A549 (cell line): ENCODE results near the gene GTF2H1. TPM values are rescaled to one million over a fixed set of nuclear protein-coding genes. Genes with fewer than 3 reads are reported as not detected.

Source experiments
- ATAC-seq, 2 experiments: fragments of 200-7000 bp in 1 of 2; fragments of >200 bp in 1 of 2; cut with Nextera tagmentation in 1 of 2; cut with Tn5 transposase in 1 of 2; 3 replicates each; pipeline versions ENCODE4 v1.8.0 to v1.9.1; 2018 to 2020; ENCODE audit warnings: mild to moderate bottlenecking in 1 of 2, moderate library complexity in 1 of 2
- CTCF ChIA-PET: fragments of 300-600 bp; sonication (Branson Sonifier 250); formaldehyde crosslinking; extraction: SDS; loops from one replicate; lab custom pipeline; 2021; ENCODE audit warnings: antibody characterized with exemption, inconsistent platforms; lab: Yijun Ruan, JAX
- POLR2A ChIA-PET: fragments of 350-600 bp; formaldehyde crosslinking; extraction: SDS; loops from one replicate; lab custom pipeline; 2021; ENCODE audit warnings: antibody characterized with exemption, inconsistent platforms; lab: Yijun Ruan, JAX
- DNase-seq, 2 experiments: peaks; one replicate each; pipeline versions ENCODE4 v3.0.0 to v3.0.0-alpha.2; 2011 to 2016; ENCODE audit warnings: low read depth in 1 of 2, low spot score in 1 of 2
- FAIRE-seq: peaks from 2 replicates; lab custom pipeline; 2011; peaks lifted over from hg19 to GRCh38; lab: Jason Lieb, UNC
- H3K27ac ChIP-seq, 2 experiments: fragments of >200 bp; sonication (Bioruptor Twin); formaldehyde crosslinking; 3 replicates each; pipeline ENCODE4 v1.5.1; 2016 to 2017
- H3K4me1 ChIP-seq: fragments of >200 bp; sonication (Bioruptor Twin); formaldehyde crosslinking; 3 replicates; pipeline ENCODE4 v1.6.1; 2016
- H3K4me2 ChIP-seq: fragments of >200 bp; sonication (Bioruptor Twin); formaldehyde crosslinking; 3 replicates; pipeline ENCODE4 v1.6.1; 2016
- H3K4me3 ChIP-seq: fragments of >200 bp; sonication (Bioruptor Twin); formaldehyde crosslinking; 3 replicates; pipeline ENCODE4 v1.5.1; 2016
- H3K9me3 ChIP-seq: fragments of >200 bp; sonication (Bioruptor Twin); formaldehyde crosslinking; 3 replicates; pipeline ENCODE4 v1.6.1; 2016
- BCL3 ChIP-seq: fragments of >200 bp; sonication (Bioruptor Twin); formaldehyde crosslinking; IDR thresholded peaks from 3 replicates; pipeline ENCODE4 v1.6.1; 2016
- CBX8 ChIP-seq: fragments of 200-600 bp; sonication (generic); IDR thresholded peaks from 2 replicates; pipeline ENCODE4 v1.6.1; 2016
- CEBPB ChIP-seq, 2 experiments: fragments of >200 bp in 1 of 2; sonication (Bioruptor Twin) in 1 of 2; formaldehyde crosslinking in 1 of 2; IDR thresholded peaks; 2 replicates each; pipeline ENCODE4 v1.6.1; 2012 to 2016
- E2F6 ChIP-seq: IDR thresholded peaks from 2 replicates; pipeline ENCODE4 v1.6.1; 2012; ENCODE audit warnings: low read depth, borderline replicate concordance
- EHMT2 ChIP-seq: fragments of 200-600 bp; sonication (generic); IDR thresholded peaks from 2 replicates; pipeline ENCODE4 v1.6.1; 2016; ENCODE audit warnings: antibody characterized with exemption, low read depth, mild to moderate bottlenecking, moderate library complexity
- EP300 ChIP-seq, 2 experiments: fragments of >200 bp; sonication (Bioruptor Twin); formaldehyde crosslinking; IDR thresholded peaks; 2 replicates in 1 of 2; 3 replicates in 1 of 2; pipeline ENCODE4 v1.6.1; 2016 to 2017
- ESRRA ChIP-seq: fragments of 150-350 bp; IDR thresholded peaks from 2 replicates; pipeline ENCODE4 v1.6.1; 2014; ENCODE audit warnings: mild to moderate bottlenecking, low read length, borderline replicate concordance
- FOSL2 ChIP-seq, 2 experiments: fragments of 450-650 bp in 1 of 2; fragments of >200 bp in 1 of 2; sonication (Bioruptor Twin) in 1 of 2; formaldehyde crosslinking; IDR thresholded peaks; 2 replicates each; pipeline versions ENCODE4 v1.5.0 to v1.6.1; 2016 to 2020; ENCODE audit warnings: mild to moderate bottlenecking in 1 of 2, moderate library complexity in 1 of 2
- GATA3 ChIP-seq: IDR thresholded peaks from 2 replicates; pipeline ENCODE4 v1.6.1; 2012; ENCODE audit warnings: borderline replicate concordance
- HDAC2 ChIP-seq: fragments of 200-600 bp; sonication (generic); IDR thresholded peaks from 2 replicates; pipeline ENCODE4 v1.6.1; 2016
- HOXA7 ChIP-seq: fragments of 250-450 bp; sonication (Bioruptor Pico); IDR thresholded peaks from 2 replicates; pipeline ENCODE4 v1.5.0; 2020; ENCODE audit warnings: mild to moderate bottlenecking, moderate library complexity
- HOXB5 ChIP-seq: fragments of 250-450 bp; sonication (Bioruptor Pico); IDR thresholded peaks from 2 replicates; pipeline ENCODE4 v1.5.0; 2020; ENCODE audit warnings: mild to moderate bottlenecking, moderate library complexity
- JUN ChIP-seq, 2 experiments: fragments of >200 bp; sonication (Bioruptor Twin); formaldehyde crosslinking; IDR thresholded peaks; 2 replicates in 1 of 2; 3 replicates in 1 of 2; pipeline ENCODE4 v1.6.1; 2016 to 2017
- JUNB ChIP-seq: fragments of >200 bp; sonication (Bioruptor Twin); formaldehyde crosslinking; IDR thresholded peaks from 2 replicates; pipeline ENCODE4 v1.6.1; 2016
- KDM1A ChIP-seq: fragments of 200-600 bp; sonication (generic); IDR thresholded peaks from 2 replicates; pipeline ENCODE4 v1.6.1; 2016; ENCODE audit warnings: low read depth, mild to moderate bottlenecking
- KDM5A ChIP-seq: fragments of 200-600 bp; sonication (generic); IDR thresholded peaks from 2 replicates; pipeline ENCODE4 v1.6.1; 2016; ENCODE audit warnings: antibody characterized with exemption, mild to moderate bottlenecking
- MAFK ChIP-seq: fragments of 450-650 bp; IDR thresholded peaks from 2 replicates; pipeline ENCODE4 v1.6.1; 2014; ENCODE audit not compliant: partially characterized antibody
- MAX ChIP-seq: IDR thresholded peaks from 2 replicates; pipeline ENCODE4 v1.6.1; 2012
- MAZ ChIP-seq: fragments of 150-350 bp; IDR thresholded peaks from 2 replicates; pipeline ENCODE4 v1.6.1; 2014; ENCODE audit warnings: antibody characterized with exemption, low read depth, low read length, borderline replicate concordance
- MYC ChIP-seq: IDR thresholded peaks from 2 replicates; pipeline ENCODE4 v1.6.1; 2012; ENCODE audit warnings: mild to moderate bottlenecking, inconsistent platforms, low read length, improper control_type of control experiment, borderline replicate concordance
- NPAS2 ChIP-seq: fragments of 250-450 bp; sonication (Bioruptor Pico); IDR thresholded peaks from 2 replicates; pipeline ENCODE4 v1.8.0; 2022; ENCODE audit warnings: mild to moderate bottlenecking, moderate library complexity, borderline replicate concordance
- POLR2AphosphoS2 ChIP-seq: conservative IDR thresholded peaks from 2 replicates; pipeline ENCODE4 v1.6.1; 2012; ENCODE audit warnings: low read length, improper control_type of control experiment, inconsistent platforms
- RAD21 ChIP-seq, 2 experiments: fragments of >200 bp in 1 of 2; sonication (Bioruptor Twin) in 1 of 2; formaldehyde crosslinking in 1 of 2; IDR thresholded peaks in 1 of 2; conservative IDR thresholded peaks in 1 of 2; 2 replicates in 1 of 2; 3 replicates in 1 of 2; pipeline ENCODE4 v1.6.1; 2012 to 2018; ENCODE audit warnings: inconsistent platforms in 1 of 2
- RCOR1 ChIP-seq: fragments of 150-350 bp; IDR thresholded peaks from 2 replicates; pipeline ENCODE4 v1.6.1; 2014; ENCODE audit warnings: antibody characterized with exemption, low read length, low read depth
- SMC3 ChIP-seq: fragments of >200 bp; sonication (Bioruptor Twin); formaldehyde crosslinking; IDR thresholded peaks from 3 replicates; pipeline ENCODE4 v1.6.1; 2018; ENCODE audit warnings: inconsistent platforms
- SREBF2 ChIP-seq: fragments of 450-650 bp; IDR thresholded peaks from 2 replicates; pipeline ENCODE4 v1.6.1; 2014; ENCODE audit warnings: mild to moderate bottlenecking, moderate library complexity
- USF2 ChIP-seq: fragments of 450-650 bp; IDR thresholded peaks from 2 replicates; pipeline ENCODE4 v1.6.1; 2014; ENCODE audit warnings: antibody characterized with exemption
- ZNF302 ChIP-seq: fragments of 250-450 bp; sonication (Bioruptor Pico); IDR thresholded peaks from 2 replicates; pipeline ENCODE4 v1.9.0; 2021; ENCODE audit warnings: inconsistent platforms, mild to moderate bottlenecking, moderate library complexity
- WGBS: methylation state at CpG from one replicate; pipeline ENCODE4 v1.1.6; 2017; ENCODE audit errors: missing lambda C conversion rate; 5-methylcytosine and 5-hydroxymethylcytosine counted together
- polyA plus RNA-seq, 4 experiments: library from polyadenylated mRNA; depleted of rRNA in 3 of 4; stranded (reverse); fragments of >200 nt; fragmentation: RNase III in 1 of 4; extraction: RNeasy Plus Mini Kit Qiagen cat#74134 plus additional on column Dnase treatment in 1 of 4; gene quantifications; 2 replicates in 3 of 4; 3 replicates in 1 of 4; pipeline ENCODE4 v1.2.3, GENCODE V29; 2011 to 2017

GTF2H1 gene
- polyA plus RNA-seq, 2 of the 4 experiments (the other 2 are of a cell fraction): 38.8 to 56.0 TPM

- no peak for ATAC-seq
- no peak for FAIRE-seq
- POLR2A ChIA-PET: no interaction called here
These were observed 56.8 kb downstream of the GTF2H1 start for GRCh38 chr11:18379201-18379600.

GRCh38 chr11:18383388-18384156 is 61.2 kb downstream of the GTF2H1 start:
- FAIRE-seq: peak; percentile 80
- WGBS: under 1% methylated on average over 8 of the region's 9 CpGs
- CTCF ChIA-PET: interaction anchor here (0.5 to 2.3 kb wide), 8 partner anchors 12 to 269 kb away, joined by 3 to 18 read pairs (median 3); partner anchors contain the start of gene LDHA

More at GRCh38 chr11:18379201-18379600, 56.8 kb downstream of the GTF2H1 start:
- H3K27ac ChIP-seq: peak overlapping the region in 1 of 2 experiments; percentile 68; a peak in 3 of 6 replicates
- CTCF ChIA-PET: no interaction called here
- DNase-seq: no peak
- H3K4me1 ChIP-seq: peaks cover 21% of the 10 kb centered on the region
- no peak overlapping the region for H3K4me2 ChIP-seq
- WGBS: 68% methylated on average over 2 of the region's 2 CpGs
- H3K9me3 ChIP-seq: no peaks in the 10 kb centered on the region
- no peak overlapping the region for H3K4me3 ChIP-seq
- TF ChIP-seq HDAC2 (no peak), BCL3 (no peak), ZNF302 (CRISPR knock-in tag) (no peak)
- TF ChIP-seq, all 56 proteins: peak for 0

GRCh38 chr11:18384157-18384641 is 61.8 kb downstream of the GTF2H1 start:
- TF ChIP-seq E2F6 (0 out of 2 replicates have a peak, but pooled peaks have one; percentile 11), KDM1A (no peak), CEBPB (IDR thresholded peaks at IDR 0.05) (peak; percentile 47 to 78), GATA3 (peak; percentile 54; the same call in 1 of the 2 replicates), JUN (IDR thresholded peaks at IDR 0.05) (peak; percentile 63 to 82; a peak in 3 of 5 replicates), USF2 (no peak), EHMT2 (no peak), NPAS2 (CRISPR knock-in tag) (no peak), EP300 (IDR thresholded peaks at IDR 0.05) (peak; percentile 24 to 71; a peak in 2 of 5 replicates), RAD21 (conservative IDR thresholded peaks at IDR 0.05 in 1 of 2, IDR thresholded peaks at IDR 0.05 in 1 of 2) (peak in 1 of 2 experiments; percentile 14; a peak in 3 of 5 replicates), SMC3 (peak; percentile 16; the same call in 2 of the 3 replicates), MAFK (peak; percentile 1)
- Histone ChIP-seq H3K27ac (peak overlapping the region; percentile 95 to 97), H3K4me1 (peaks cover 59% of the 10 kb centered on the region), H3K4me2 (peak overlapping the region; percentile 80), H3K9me3 (no peaks in the 10 kb centered on the region), H3K4me3 (no peak overlapping the region)
- FAIRE-seq (peak; percentile 77), ATAC-seq (peak; percentile 77 to 83), DNase-seq (peak; percentile 88 to 94)
- CTCF ChIA-PET: interaction anchor here (0.5 to 2.3 kb wide), 5 partner anchors 11 to 269 kb away, joined by 3 to 18 read pairs (median 3); partner anchors contain the start of gene LDHA
- POLR2A ChIA-PET: interaction anchor here (0.7 to 4.6 kb wide), 10 partner anchors 11 to 251 kb away, joined by 3 to 170 read pairs (median 4); partner anchors contain the start of genes HPS5, LDHA and TSG101
- 0% methylated on average over 3 of the region's 3 CpGs for WGBS

More at GRCh38 chr11:18383388-18384156, 61.2 kb downstream of the GTF2H1 start:
- peak; percentile 96 to 98 for DNase-seq
- H3K4me1 ChIP-seq: peaks cover 53% of the 10 kb centered on the region
- ATAC-seq: peak; percentile 91 to 93
- no peaks in the 10 kb centered on the region for H3K9me3 ChIP-seq
- POLR2A ChIA-PET: interaction anchor here (0.7 to 4.6 kb wide), 8 partner anchors 11 to 251 kb away, joined by 3 to 170 read pairs (median 4); partner anchors contain the start of genes HPS5 and LDHA
- H3K4me2 ChIP-seq: peak overlapping the region; percentile 80
- H3K27ac ChIP-seq: peak overlapping the region; percentile 95 to 97
- peak overlapping the region; percentile 27 for H3K4me3 ChIP-seq
- TF ChIP-seq EP300 (IDR thresholded peaks at IDR 0.05): peak in 1 of 2 experiments; percentile 33; a peak in 2 of 5 replicates
- TF ChIP-seq MAFK: peak; percentile 3
- TF ChIP-seq CBX8: no peak
- no peak for TF ChIP-seq HOXB5 (CRISPR knock-in tag)
- peak; percentile 32; the same call in 1 of the 2 replicates for TF ChIP-seq JUNB
- TF ChIP-seq ZNF302 (CRISPR knock-in tag): no peak
- no peak for TF ChIP-seq POLR2AphosphoS2
- TF ChIP-seq MYC: peak; percentile 36; the same call in 1 of the 2 replicates
- 0 out of 2 replicates have a peak, but pooled peaks have one; percentile 48 for TF ChIP-seq E2F6
- no peak for TF ChIP-seq SREBF2
- peak; percentile 75; the same call in 1 of the 2 replicates for TF ChIP-seq MAX
- TF ChIP-seq GATA3: peak; percentile 41; the same call in 1 of the 2 replicates
- TF ChIP-seq RCOR1: no peak
- peak; percentile 64 for TF ChIP-seq FOSL2 (IDR thresholded peaks at IDR 0.05)
- TF ChIP-seq FOSL2 (CRISPR knock-in tag; IDR thresholded peaks at IDR 0.05): peak; percentile 93
- TF ChIP-seq MAZ: no peak
- TF ChIP-seq SMC3: no peak
- TF ChIP-seq ESRRA: peak; percentile 85
- TF ChIP-seq HOXA7 (CRISPR knock-in tag): no peak
- peak in 1 of 2 experiments; percentile 56; a peak in 1 of 4 replicates for TF ChIP-seq CEBPB (IDR thresholded peaks at IDR 0.05)
- no peak for TF ChIP-seq KDM5A
- TF ChIP-seq RAD21 (conservative IDR thresholded peaks at IDR 0.05 in 1 of 2, IDR thresholded peaks at IDR 0.05 in 1 of 2): 0 out of 5 replicates have a peak, but pooled peaks of 1 of the 2 experiments have one; percentile 10
- TF ChIP-seq, all 56 proteins: peak for 11
